NCI-H748 treated with DMSO at 0.1 percent for 48 hours (cell line): Measurements from ENCODE around the gene OR51V1.
"Not testable (repeated sequence)": the region's sequence is repeated elsewhere in the genome, so short reads cannot be mapped to it uniquely, and the experiment has no call there.

ENCODE experiments used
- DNase-seq: peaks from one replicate; lab custom pipeline; 2025; lab: John Stamatoyannopoulos, UW

OR51V1 gene

GRCh38 chr11:5200582-5200981 is at the start of gene OR51V1:
TSS of gene OR51V1 (minus strand) at chr11:5200682. CDS start at chr11:5200682, 0 bp downstream.
- DNase-seq = no peak

DNA sequence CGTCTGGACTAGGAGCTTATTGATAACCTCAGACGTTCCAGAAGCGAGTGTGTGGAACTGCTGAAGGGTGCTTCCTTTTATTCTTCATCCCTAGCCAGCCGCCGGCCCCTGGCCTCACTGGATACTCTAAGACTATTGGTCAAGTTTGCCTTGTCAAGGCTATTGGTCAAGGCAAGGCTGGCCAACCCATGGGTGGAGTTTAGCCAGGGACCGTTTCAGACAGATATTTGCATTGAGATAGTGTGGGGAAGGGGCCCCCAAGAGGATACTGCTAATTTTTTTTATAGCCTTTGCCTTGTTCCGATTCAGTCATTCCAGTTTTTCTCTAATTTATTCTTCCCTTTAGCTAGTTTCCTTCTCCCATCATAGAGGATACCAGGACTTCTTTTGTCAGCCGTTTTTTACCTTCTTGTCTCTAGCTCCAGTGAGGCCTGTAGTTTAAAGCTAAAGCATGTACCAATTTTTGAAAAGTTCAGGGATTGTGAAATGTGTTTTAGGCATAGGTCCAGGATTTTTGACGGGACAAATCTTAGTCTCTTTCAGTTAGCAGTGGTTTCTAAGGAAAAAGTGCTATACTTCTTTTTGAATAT is 49.4 kb upstream of the OR51V1 start, which contains the start of gene HBG1:
Gene HBG1 (minus strand): TSS at position 51 of the 590 bp plus-strand sequence. CDS start 53 bp downstream, outside the sequence.
- DNase-seq = not testable (repeated sequence)

DNA sequence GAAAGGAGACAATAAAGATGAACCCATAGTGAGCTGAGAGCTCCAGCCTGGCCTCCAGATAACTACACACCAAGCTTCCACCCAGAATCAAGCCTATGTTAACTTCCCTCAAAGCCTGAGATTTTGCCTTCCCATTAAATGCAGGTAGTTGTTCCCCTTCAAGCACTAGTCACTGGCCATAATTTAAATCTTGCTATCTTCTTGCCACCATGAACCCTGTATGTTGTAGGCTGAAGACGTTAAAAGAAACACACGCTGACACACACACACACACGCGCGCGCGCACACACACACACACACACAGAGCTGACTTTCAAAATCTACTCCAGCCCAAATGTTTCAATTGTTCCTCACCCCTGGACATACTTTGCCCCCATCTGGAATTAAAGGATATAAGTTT is 48.0 kb upstream of the OR51V1 start:
- DNase-seq = not testable (repeated sequence)

DNA sequence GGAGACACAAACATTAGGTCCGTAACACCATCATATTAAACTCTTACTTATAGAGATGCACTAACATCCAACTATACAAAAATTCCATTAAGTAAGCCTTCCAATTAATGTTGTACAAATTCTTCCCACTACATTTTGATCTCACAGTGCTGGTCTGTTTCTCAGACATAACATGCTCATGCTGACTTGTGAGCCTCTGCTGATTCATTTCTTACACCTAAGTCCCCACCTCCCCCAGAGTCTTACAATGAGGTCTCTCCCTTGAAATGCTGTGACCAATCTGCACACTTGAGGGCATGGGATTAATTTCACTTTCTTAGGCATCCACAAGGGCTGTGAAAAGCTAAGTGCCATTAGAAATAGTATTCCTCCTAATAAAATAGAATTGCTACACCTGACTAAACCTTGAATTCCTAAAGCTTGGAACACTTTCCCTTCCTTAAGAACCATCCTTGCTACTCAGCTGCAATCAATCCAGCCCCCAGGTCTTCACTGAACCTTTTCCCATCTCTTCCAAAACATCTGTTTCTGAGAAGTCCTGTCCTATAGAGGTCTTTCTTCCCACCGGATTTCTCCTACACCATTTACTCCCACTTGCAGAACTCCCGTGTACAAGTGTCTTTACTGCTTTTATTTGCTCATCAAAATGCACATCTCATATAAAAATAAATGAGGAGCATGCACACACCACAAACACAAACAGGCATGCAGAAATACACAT is 47.1 kb upstream of the OR51V1 start:
- no peak for DNase-seq

DNA sequence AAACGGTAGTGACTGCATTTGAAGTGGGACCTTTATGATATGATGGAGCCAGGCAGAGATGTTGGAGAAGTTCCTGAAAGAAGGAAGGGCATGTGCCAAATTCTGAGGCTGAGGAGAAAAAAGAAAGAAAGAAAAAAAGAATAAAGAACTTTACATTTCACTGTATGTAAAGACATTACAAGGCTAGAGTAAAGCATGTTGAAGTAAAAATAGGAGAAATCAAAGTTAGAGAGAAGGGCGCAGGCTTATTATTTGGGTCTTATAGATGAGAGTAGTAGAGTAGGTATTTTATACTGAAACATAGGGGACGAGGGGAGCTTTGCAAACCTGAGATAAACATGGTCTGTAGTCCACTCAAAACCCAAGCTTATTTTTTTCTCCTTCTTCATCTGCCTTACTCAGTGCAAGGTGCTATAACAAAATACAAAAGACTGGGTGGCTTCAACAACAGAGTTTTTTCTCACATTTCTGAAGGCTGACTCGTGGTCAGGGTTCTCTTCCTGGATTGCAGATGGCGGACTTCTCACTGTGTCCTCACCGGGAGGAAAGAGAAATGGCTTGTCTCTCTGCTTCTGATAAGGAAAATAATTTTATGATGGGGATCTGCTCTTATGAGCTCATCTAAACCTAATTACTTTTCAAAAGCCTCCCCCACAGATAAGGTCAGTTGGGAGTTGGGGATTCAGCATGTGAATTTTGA is 46.4 kb upstream of the OR51V1 start:
- DNase-seq = no peak

- no peak for DNase-seq
Measured at GRCh38 chr11:5245155-5245554, 44.7 kb upstream of the OR51V1 start.

DNA sequence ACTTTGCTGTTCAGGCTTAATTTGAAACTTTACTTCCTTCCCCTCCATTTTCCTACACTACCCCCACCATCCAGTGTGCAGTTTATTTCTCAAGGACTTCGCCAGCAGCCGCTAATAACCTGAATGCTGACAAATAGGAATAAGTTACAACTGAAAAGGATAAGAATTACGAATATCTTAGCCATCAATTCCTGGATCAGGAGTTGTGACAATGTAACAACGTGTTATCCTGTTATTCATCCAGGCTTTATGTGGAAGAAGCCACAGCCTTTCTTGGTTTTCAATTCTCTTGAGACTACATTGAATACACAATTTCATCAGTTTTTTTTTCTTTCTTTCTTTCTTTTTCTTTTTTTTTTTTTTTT is 43.3 kb upstream of the OR51V1 start:
- DNase-seq = no peak

- DNase-seq = no peak
Measured at GRCh38 chr11:5242933-5243815, 42.7 kb upstream of the OR51V1 start.

DNA sequence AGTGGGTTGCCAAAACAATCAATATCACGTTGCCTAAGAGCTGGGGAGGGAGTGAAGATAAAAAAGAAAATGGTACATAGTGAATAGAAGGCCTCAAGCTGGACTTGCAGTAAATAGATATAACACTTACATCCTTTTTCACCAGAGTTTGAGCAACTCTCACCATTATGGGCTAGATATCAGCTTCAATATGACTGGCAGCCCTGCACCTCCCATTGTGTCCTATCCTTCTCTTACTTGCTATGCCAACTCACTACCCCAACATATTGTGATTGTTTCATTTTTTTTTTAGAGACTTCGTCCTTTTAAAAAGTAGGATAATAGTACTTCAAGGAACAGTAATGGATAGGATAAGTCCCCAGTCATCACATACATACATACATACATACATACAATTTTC is 41.7 kb upstream of the OR51V1 start:
- no peak for DNase-seq

DNA sequence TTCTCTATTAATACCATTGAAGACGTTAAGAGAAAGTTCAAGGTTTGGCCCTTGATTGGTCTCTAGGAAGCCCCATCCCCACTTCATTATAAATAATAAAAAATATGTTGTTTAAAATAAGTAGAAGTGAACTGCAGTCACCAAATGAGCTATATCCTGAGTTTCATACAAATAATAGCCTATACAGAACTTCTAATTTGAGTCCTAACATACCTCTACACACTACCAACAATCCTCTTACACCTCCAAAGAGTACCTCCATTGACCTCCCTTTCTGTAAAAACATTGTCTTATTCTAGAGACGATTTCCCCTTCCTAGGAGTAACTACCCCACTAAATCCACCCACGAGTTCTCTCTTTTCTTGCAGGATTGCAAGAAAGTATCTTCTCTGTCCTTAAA is 41.0 kb upstream of the OR51V1 start:
- no peak for DNase-seq

GRCh38 chr11:5240458-5240857 is 40.0 kb upstream of the OR51V1 start:
- no peak for DNase-seq

DNA sequence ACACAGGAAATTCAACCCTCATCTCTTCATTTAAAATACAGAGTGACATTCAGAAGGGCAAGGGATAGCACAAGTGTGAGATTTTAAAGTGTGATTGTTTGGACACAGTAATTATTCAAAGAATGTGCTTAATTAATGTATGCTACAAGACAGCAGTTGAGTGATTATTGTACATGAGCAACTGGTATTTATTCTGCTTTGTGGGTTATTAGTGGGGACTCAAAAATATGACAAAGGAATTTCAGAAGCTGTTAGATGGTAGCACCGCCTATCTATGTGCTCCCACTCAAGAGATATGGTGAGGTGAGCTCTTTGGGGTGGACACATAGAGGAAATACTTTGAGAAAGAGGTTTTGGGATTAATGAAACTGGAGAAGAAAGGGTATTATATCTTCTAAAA is 39.6 kb upstream of the OR51V1 start:
- DNase-seq = no peak

DNA sequence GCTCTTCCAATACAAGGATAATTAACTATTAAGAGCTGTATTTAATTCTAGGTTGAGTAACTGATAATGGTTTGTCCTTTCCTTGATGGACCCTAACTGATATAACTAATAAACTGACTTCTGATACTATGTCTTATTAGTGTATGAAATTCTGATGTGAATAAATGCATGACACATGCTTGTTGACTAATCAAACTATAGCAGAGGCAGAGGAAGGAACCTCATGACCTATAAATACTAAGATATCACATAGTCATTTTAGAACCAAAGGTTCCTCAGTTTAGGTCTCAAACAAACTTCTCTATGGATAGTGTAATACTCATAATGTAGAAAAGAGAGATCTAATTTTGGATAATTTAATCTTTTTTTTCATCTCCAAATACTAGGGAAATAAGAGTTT is 38.6 kb upstream of the OR51V1 start:
- DNase-seq = no peak

DNA sequence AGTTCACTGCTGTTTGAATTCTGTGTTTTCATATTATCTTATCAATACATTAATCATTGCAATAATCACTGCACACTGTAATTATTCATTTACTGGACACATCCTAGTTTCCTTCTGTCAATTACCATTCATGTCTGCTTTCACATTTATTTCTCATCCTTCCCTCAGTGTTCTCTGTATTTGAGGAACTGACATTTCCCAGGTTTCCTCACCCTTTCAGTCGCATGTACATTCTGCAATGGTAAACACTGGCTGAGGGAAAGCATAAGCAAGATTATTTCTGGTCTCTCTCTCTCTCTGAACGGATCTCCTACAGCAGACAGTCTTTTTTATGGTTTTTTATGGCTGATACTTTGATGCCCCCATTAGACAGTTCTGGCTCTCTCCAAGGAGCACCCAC is 38.0 kb upstream of the OR51V1 start:
- no peak for DNase-seq

- no peak for DNase-seq
Measured at GRCh38 chr11:5237420-5237819, 36.9 kb upstream of the OR51V1 start.

DNA sequence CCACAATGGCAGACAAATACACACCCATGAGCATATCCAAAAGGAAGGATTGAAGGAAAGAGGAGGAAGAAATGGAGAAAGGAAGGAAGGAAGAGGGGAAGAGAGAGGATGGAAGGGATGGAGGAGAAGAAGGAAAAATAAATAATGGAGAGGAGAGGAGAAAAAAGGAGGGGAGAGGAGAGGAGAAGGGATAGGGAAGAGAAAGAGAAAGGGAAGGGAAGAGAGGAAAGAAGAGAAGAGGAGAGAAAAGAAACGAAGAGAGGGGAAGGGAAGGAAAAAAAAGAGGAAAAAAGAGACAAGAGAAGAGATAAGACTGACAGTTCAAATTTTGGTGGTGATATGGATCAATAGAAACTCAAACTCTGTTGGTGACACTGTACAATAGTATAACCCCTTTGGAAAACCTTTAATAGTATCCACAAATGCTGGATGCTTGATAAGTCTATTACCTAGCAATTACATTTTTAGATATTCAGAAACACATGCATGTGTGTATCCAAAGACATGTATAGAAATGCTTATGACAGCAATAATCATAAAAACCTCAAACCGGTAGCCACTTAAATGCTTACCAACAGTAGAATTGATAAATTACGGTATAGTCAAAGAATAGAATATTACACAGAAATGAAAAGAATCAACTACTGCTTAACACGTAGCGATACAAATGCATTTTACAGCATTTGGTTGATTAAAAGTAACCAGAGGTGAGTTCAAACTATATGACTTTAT is 35.0 kb upstream of the OR51V1 start:
- DNase-seq = no peak

- no peak for DNase-seq
Measured at GRCh38 chr11:5234381-5234834, 33.9 kb upstream of the OR51V1 start, which contains the start of gene HBD. TSS of gene HBD (minus strand) at chr11:5234483. CDS start at chr11:5234433, 50 bp downstream.

DNA sequence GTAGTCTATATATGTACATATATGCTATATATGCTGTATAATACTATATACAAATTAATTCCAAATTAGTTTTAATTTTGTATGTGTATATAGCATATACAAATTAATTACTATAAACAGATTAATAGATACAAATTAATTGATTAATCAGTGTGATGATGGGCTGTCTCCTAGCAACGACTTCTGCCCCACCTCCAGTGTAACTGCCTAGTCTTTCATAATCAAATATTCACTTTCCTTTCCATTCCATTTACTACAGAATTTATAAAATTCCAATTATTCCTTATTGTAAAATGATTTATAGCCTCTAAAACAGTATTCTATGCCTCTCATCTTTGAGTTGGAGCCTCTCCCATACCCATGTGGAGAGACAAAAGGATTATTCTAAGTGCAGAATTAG is 32.8 kb upstream of the OR51V1 start:
- no peak for DNase-seq

DNA sequence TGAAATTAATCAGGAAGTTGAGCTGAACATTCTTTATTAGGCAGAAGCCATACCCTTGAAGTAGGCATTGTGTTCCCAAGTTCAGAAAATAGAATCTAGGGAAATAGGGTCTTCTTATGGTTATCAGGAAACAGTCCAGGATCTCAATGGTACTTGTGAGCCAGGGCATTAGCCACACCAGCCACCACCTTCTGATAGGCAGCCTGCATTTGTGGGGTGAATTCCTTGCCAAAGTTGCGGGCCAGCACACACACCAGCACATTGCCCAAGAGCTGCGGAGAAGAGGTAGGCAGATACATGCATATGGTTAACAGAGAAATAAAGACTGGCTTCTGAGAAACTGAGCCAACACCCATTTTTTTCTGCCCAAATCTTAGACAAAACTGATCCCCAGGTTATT is 32.3 kb upstream of the OR51V1 start:
- DNase-seq = no peak

DNA sequence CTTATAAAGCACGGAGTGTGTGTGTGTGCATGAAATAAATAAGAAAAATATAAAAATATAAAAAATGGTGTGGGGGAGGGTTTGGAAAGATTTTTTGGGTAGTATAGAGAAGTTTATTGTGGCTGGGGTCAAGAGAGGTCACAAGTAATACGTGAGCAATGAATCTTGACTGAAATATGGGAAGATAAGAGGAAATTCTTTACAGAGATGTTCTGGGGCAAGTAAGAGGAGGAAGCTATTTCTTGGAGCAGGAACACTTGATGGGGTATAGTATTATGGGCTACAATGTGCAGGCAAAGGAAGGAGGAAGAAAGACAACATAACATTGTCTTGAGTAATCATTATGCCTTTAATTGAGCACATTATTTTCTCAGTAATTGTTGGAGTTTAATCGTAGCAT is 31.7 kb upstream of the OR51V1 start:
- no peak for DNase-seq

GRCh38 chr11:5231111-5231510 is 30.6 kb upstream of the OR51V1 start:
- DNase-seq = no peak
